ENCODE results near the gene AKR1C3. TPM values are rescaled to one million over a fixed set of nuclear protein-coding genes. Genes with fewer than 3 reads are reported as not detected.
"Not testable (repeated sequence)": the region's sequence is repeated elsewhere in the genome, so short reads cannot be mapped to it uniquely, and the experiment has no call there.

The AKR1C3 gene
- polyA plus RNA-seq, 3 donors: 46.6 to 63.1 (median 57.4) TPM

DNA sequence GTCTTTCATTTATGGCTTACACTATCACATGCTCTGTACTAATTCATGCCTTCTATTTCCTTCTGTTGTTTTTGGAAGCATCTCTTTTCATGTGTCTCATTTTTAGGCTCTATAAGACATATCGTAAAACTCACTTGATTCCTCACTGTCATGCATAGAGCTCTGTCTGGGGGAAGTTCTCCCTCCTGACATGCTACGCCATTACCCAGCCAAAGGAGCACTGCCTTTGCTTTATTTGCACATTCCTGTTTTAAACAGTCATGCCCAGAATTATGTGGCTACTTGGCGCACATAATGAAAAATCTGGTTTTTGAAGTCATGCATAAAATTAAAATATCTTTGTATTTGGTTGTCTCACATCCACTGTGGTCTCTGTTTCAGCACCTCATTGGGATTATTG, 17.6 kb upstream of the AKR1C3 start:
- DNase-seq (ENCODE audit: extremely low read depth in 1 of 11, low read depth in 9 of 11, low spot score in 4 of 11): no peak

DNA sequence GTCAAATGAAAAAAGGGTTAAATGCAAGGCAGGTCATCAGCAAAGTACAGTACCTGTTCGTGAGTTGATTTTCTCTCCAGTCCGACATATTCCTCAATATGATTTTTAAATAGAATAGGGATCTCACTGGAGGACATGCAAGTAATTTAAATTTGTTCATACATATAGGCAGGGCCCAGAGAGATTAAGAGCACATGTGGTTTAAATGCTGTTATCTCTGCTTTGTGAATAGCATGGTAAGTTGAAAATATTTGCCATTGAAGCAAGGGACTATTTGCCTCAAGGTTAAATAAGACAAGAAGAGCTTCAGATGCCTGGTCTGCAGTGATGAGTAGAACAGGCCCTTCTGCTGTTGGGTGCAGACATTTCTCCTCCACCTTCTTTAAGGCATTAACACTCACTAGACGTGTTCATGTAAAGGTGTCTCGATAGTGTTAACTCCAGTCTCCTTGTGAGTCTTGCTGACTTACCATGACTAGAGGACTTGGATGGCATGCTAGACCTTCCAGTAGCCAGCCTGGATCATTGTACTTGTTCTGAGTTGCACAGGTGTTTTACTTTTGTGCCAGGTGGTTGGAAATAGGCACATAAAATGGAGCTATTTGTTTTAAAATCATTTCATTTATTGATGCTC, 15.6 kb upstream of the AKR1C3 start:
- no peak for DNase-seq (ENCODE audit: extremely low read depth in 1 of 11, low read depth in 9 of 11, low spot score in 4 of 11)

DNA sequence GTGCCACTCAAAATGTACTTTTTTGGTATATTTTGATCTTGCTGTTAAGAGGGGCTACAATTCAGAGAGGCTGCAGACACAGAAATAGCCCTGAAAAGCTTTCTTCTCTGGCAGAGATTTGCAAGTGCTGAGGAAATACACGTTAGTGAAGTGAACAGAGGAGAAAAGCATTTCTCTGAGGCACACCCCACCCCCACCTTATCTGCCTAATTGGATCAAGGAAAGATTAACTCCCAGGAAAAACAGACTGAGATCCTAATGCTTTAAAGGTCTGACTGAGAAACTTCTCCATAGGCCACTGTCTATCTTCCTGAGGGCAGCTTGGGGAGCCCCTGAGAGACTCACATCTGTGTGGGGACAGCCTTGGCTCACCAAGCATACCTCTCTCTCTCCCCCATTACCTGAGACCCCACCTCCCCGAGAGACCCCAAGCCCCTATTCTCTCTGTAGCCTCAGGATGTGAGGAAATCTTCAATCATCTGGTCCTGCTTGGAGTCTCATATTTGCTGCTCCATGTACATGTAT, 14.8 kb upstream of the AKR1C3 start:
- DNase-seq (ENCODE audit: extremely low read depth in 1 of 11, low read depth in 9 of 11, low spot score in 4 of 11): peak in 1 of 11 donors; percentile 17

DNA sequence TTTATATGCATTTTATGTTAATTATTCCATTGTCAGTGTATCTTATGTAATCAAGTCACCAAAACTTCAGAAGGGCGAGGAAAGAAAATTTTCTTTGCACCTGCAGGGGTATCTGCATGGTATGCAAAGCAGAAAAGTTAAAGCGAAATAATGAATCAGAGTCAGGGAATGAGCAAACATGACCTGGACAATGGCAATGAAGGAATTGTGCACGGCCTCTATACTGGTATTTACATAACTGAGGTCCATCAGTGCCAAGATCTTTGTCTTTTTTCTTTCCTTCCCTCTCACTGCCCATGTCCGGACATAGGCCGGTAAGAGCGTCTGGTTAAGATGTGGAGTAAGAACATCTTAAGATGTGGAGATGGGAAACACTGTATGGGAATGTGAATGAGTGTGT, 14.4 kb upstream of the AKR1C3 start:
- no peak for DNase-seq (ENCODE audit: extremely low read depth in 1 of 11, low read depth in 9 of 11, low spot score in 4 of 11)

DNA sequence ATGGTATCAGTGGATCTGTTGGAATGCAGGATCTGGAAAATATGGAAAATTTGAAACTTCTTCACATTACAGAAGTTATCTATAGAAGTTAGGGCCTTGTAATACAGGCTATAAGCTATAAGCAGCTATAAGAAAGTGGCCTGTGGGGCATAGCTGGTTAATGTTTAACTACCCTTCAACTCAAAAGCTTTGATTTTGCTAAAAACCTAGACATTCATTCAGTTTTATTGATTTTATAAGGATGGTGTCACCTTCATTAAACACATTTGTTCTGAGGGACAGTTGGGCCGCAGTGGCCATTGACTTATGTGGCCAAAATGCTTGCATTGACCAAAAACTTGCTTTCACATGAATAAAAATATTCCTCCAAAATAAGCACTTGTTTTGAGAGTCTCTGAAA, 13.1 kb upstream of the AKR1C3 start:
- DNase-seq (ENCODE audit: extremely low read depth in 1 of 11, low read depth in 9 of 11, low spot score in 4 of 11): no peak

DNA sequence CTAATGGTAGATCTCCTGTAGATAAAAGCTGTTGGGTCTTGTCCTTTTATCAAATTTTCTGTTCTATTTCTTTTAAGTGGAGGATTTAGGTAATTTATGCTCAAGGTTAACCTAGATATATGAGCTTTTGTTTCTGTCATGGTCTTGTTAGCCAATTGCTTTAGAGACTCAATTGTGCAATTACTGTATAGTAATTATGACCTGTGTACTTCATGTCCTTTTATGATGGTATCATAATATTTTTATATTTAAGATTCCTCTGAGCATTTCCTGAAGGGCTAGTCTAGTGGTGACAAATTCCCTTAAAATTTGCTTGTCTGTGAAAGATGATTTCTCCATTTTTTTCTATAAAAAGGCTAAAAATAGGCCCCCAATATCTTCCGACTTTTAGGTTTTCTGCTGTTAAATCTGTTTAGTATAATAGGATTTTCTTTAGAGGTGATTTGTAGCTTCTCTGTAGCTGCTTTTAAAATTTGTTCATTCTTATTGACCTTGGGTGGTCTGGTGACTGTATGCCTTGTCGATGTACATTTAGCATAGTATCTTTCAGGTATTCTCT, 5.4 kb upstream of the AKR1C3 start:
- DNase-seq (ENCODE audit: extremely low read depth in 1 of 11, low read depth in 9 of 11, low spot score in 4 of 11): no peak

DNA sequence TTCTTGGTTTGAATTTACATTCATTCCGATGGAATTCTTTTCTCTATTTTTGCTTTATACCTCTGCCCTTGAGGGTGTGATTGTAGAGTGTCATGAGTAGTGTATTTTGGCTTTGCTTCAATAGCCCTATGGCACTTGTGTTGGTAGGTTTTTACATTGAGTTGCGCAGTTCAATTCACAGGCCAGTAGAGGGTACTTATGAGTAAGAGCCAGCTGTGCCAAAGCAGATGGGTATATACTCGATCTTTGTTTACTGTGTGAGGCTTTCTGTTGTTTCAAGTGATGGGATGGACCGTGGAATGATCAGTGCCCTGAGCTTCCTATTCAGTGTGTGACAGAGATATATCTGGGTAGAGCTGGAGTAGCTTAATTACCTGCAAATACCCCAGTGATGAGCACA, 4.3 kb upstream of the AKR1C3 start:
- DNase-seq (ENCODE audit: extremely low read depth in 1 of 11, low read depth in 9 of 11, low spot score in 4 of 11): no peak

DNA sequence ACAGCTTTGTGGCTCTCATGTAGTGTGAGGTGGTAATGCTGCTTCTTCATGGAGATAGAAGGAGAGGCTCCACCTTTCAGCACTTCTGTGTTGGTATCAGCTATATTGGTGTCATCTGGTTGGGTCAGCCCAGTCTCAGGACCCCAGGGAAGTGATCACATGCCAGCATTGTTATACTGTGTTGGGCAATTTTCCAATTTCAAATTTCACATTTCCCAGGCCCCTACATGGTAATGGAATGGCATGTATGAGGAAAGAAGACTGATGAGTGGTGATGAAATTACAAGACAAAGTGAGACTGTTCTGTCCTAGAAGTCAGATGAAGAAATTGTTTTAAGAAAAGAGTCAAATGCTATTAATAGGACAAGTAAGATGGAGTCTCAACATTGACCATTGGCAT, 3.7 kb upstream of the AKR1C3 start:
- DNase-seq (ENCODE audit: extremely low read depth in 1 of 11, low read depth in 9 of 11, low spot score in 4 of 11): no peak

DNA sequence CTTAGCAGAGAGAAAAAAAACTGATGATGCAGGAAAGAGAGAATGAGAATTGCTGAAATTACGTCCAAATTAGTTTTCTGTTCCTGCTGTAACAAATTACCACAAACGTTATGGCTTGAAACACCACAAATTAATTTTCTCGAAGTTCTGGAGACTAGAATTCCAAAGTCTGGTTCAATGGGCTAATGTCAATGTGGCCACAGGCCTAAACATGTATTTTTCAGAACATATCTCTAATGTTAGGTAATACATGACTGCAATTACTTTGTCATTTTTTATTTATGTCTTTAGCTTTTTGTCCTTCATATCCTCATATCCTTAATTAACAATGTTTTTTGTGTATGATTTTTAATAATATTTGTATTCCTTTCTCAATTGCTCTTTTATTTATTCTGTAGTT, 3.0 kb upstream of the AKR1C3 start:
- DNase-seq (ENCODE audit: extremely low read depth in 1 of 11, low read depth in 9 of 11, low spot score in 4 of 11): no peak

DNA sequence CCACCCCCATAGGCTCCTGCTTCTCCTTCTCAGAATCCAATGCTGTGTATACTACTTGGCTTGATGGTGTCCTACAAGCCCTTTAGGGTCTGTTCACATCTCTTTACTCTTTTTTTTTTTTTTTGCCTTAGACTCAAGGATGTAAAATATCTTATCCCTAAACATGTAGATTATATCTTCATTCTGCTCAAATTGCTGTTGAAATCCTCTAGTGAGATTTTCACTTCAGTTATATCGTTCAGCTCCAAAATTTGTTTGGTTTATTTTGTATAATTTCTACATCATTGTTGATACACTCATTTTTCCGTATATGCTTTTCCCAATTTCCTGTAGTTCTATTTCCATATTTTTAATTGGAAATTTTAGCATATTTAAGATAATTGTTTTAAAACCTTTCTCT, 1.8 kb upstream of the AKR1C3 start:
- no peak for DNase-seq (ENCODE audit: extremely low read depth in 1 of 11, low read depth in 9 of 11, low spot score in 4 of 11)

DNA sequence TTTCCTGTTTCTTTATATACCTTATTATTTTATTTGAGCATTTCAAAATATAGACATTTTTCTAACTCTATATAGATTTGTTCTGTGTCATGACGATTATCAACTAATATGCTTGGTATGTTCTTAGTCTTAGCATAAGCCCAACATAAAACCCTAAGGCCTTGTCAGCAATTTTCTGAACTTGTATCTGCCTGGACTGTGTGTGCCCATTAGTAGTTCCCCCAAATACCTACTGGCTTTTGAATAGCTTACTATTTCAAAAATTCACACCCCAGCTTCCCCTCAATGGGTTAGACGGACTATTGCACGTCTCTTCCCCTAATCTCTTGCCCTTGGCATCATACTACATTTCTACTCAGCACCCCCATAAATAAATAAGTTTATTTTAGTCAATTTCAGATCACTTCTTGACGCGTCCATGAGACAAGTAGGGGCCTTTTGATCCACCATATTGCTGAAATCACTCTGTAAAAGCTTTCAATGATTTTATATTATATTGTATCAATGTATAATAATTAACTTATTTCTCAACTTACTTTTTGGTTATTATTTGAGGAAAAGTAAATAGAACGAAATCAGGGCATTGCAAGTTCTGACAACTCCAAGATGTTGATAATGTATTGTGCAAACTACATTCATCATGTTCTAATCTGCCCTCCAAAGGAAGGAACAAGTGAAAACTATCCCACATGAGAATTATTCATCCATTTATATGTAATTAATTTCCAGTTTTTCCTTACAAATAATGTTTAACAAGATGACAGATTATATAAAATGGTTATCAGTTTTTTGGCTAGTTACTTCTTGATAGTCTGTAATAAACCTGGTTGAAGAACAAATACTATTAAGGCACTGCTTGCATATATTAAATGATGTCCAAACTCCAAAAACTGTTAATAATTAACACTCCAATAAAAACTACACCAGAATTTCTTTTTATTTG, 1.1 kb upstream of the AKR1C3 start:
- no peak for DNase-seq (ENCODE audit: extremely low read depth in 1 of 11, low read depth in 9 of 11, low spot score in 4 of 11)

DNA sequence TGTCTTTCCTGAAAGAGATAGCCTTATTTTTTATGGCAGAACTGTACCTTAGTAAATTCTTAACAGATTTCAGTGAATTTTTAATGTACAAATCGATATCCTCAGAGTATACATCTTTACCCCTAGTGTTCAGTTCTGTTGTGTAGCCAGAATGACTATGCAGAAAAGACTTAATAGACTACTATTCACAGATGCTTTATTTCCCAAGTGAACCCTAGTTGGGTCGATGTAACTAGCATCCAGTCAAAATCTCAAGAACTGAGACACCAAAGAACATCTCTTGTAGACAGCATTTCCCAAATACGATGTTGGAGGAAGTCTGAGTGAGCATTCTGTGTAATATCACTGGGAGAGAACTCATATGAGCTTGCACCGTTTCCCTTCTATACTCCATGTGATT, 1.5 kb downstream of the AKR1C3 start:
- no peak for DNase-seq (ENCODE audit: extremely low read depth in 1 of 11, low read depth in 9 of 11, low spot score in 4 of 11)

DNA sequence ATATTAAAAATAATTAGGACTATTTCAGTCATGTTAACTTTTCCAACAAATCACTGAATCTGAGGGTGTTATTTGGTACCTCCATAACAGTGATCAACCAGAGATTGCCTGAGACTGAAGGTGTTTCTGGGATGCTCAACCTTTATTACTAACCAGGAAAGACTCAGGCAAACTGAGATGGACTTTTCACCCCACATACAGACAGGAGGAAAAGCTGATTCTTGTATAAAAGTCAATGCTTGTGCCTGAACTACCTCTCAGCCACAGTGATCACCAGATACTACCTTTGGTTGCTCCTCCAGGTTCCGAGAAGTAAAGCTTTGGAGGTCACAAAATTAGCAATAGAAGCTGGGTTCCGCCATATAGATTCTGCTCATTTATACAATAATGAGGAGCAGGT, 1.9 kb downstream of the AKR1C3 start:
- no peak for DNase-seq (ENCODE audit: extremely low read depth in 1 of 11, low read depth in 9 of 11, low spot score in 4 of 11)

DNA sequence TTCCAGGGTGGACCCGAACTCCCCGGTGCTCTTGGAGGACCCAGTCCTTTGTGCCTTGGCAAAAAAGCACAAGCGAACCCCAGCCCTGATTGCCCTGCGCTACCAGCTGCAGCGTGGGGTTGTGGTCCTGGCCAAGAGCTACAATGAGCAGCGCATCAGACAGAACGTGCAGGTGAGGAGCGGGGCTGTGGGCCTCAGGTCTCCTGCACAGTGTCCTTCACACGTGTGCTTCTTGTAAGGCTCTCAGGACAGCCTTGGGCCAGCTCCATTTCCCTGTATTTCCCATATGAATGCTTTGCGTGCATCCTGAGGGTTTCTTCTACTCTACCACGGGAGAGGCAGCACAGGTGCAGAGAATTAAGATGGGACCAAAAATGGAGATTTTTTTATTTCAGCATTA, 8.3 kb downstream of the AKR1C3 start:
- DNase-seq (ENCODE audit: extremely low read depth in 1 of 11, low read depth in 9 of 11, low spot score in 4 of 11): not testable (repeated sequence)

DNA sequence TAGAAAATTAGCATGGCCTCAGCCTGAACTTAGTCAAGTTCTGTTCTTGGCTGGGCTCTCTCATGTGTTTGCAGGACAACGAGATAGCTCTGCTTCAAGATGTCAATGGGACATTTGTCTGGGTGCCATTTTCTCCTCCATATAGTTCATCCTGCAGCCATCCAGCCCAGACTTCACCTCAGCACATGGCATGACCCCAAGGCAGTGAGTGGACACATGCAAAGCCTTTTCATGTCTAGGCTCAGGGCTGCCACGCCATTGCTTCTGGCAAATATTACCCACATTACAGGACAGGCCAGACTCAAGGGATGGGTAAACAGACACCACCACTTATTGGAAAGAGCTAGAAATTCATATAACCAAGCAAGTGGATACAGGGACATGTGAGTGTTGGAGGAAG, 9.3 kb downstream of the AKR1C3 start:
- no peak for DNase-seq (ENCODE audit: extremely low read depth in 1 of 11, low read depth in 9 of 11, low spot score in 4 of 11)

DNA sequence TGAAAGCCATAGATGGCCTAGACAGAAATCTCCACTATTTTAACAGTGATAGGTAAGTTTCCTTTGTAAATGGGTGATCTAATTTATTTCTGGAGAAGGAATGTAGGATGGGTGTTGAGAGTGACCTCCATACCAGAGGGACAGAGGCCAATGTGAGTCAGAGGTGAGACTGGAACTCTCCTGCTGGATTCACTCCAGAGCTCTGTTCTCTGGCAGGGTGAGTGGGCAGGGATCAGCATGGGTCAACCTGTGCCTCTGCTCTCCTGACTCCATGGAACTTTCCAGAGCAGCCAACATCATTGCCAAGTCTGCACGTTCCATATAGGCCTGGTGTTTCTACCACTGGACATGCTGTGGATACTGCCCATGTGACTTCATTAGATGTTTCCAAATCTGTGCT, 11.4 kb downstream of the AKR1C3 start:
- no peak for DNase-seq (ENCODE audit: extremely low read depth in 1 of 11, low read depth in 9 of 11, low spot score in 4 of 11)

DNA sequence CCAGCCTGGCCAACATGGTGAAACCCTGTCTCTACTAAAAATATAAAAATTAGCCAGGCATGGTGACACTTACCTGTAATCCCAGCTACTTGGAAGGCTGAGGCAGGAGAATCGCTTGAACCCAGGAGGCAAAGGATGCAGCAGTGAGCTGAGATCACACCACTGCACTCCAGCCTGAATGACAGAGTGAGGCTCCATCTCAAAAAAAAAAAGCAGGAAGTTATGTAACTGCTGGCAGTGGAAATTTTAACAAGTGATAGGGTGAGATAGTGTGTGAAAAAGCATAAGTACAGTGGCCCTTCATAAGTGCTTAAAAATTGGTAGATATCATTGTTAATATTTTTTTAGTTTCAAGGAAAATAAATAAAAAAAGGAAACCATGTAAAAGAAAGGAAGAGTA, 12.3 kb downstream of the AKR1C3 start:
- no peak for DNase-seq (ENCODE audit: extremely low read depth in 1 of 11, low read depth in 9 of 11, low spot score in 4 of 11)

DNA sequence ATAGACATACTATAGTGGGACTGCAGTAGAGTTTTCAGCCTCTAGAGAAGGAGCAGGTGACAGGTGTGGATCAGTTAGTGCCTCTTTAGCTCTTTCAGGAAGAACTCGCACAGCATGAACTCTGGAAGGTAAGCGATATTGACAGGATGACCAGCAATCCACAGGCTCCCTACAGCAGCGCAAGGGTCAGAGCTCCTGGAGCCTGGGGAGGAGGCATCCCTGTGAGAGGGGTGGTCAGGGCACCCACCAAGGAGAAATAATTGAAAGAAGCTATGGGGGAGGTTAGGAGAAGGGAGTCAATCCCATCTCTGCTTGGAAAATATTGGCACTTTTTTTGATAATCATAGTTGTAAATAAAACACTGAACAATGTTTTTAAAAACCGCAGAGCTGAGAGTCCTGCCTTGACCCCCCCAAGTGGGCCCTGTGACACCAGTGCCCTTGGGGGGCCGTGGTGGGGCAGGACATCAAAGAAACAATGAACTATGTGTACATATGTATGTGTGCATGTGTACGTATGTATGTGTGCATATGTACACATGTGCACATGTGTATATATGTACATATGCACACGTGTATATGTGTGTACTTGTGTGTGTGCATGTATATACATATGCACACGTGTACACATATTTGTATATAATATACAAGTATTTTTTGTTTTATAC, 13.8 kb downstream of the AKR1C3 start:
- DNase-seq (ENCODE audit: extremely low read depth in 1 of 11, low read depth in 9 of 11, low spot score in 4 of 11): no peak

DNA sequence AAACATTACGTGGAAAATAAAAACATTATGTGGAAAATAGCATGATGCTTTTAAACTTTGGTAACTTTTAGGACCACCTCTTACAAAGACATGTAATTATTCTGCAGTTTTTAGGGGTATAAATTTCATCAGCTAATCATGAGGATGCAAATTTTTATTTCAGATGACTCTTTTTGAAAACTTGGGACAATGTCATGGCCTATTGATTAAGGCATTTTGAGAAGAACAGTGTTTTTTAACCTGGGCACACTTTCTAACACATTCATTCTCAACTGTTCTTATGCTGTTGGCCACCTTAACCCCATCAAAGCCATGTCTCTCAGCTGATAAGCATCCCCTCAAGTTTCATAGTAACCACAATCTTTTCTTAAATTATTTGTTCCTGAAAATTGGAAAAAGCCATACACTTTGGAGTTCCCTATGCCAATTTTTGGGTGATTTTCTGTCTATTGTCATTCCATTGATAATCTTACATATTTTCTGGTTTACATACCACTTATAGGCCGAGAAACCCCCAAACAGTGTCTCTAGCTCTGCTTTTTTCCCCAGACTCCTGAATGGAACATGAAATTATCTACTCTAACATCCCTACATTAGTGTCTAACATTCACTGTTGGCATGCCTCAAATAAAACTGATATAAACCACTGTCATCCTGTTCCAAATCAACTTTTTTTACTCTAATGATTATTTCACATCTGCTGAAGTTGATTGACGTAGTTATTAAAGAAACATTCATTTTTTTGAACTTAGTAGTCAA, 14.6 kb downstream of the AKR1C3 start:
- DNase-seq (ENCODE audit: extremely low read depth in 1 of 11, low read depth in 9 of 11, low spot score in 4 of 11): no peak
